ENCODE results near the gene FUT6.
"Not testable (repeated sequence)": the region's sequence is repeated elsewhere in the genome, so short reads cannot be mapped to it uniquely, and the experiment has no call there.

FUT6 gene

GRCh38 chr19:5786593-5787408 lies 52.7 kb downstream of the FUT6 start:
- no peak for TF ChIP-seq CTCF (IDR thresholded peaks at IDR 0.05; ENCODE audit: low read depth, low read length, missing control alignments)
- no peak overlapping the region for H3K4me3 ChIP-seq (replicated peaks; ENCODE audit: low read depth, low read length)
- DNase-seq (ENCODE audit: extremely low read depth, low read depth): no peak

- no peak for TF ChIP-seq CTCF (IDR thresholded peaks at IDR 0.05; ENCODE audit: low read depth, low read length, missing control alignments)
- no peak overlapping the region for H3K4me3 ChIP-seq (replicated peaks; ENCODE audit: low read depth, low read length)
- no peak for DNase-seq (ENCODE audit: extremely low read depth, low read depth)
Observed at GRCh38 chr19:5785423-5785822, 54.1 kb downstream of the FUT6 start.

- no peak for DNase-seq (ENCODE audit: extremely low read depth, low read depth)
- no peak within 1 kb of the TSS for H3K4me3 ChIP-seq (replicated peaks; ENCODE audit: low read depth, low read length)
- TF ChIP-seq CTCF (IDR thresholded peaks at IDR 0.05; ENCODE audit: low read depth, low read length, missing control alignments): no peak
Observed at GRCh38 chr19:5784581-5785147, 54.8 kb downstream of the FUT6 start, which contains the start of gene PRR22. TSS of gene PRR22 (minus strand) at chr19:5784746. CDS start at chr19:5784660, 86 bp downstream.

GRCh38 chr19:5782945-5783919 lies 56.3 kb downstream of the FUT6 start:
- no peak for TF ChIP-seq CTCF (IDR thresholded peaks at IDR 0.05; ENCODE audit: low read depth, low read length, missing control alignments)
- no peak for DNase-seq (ENCODE audit: extremely low read depth, low read depth)
- H3K4me3 ChIP-seq (replicated peaks; ENCODE audit: low read depth, low read length): no peak overlapping the region

- DNase-seq (ENCODE audit: extremely low read depth, low read depth): no peak
- no peak for TF ChIP-seq CTCF (IDR thresholded peaks at IDR 0.05; ENCODE audit: low read depth, low read length, missing control alignments)
- no peak overlapping the region for H3K4me3 ChIP-seq (replicated peaks; ENCODE audit: low read depth, low read length)
Observed at GRCh38 chr19:5782322-5782721, 57.2 kb downstream of the FUT6 start.

GRCh38 chr19:5780916-5781315 lies 58.6 kb downstream of the FUT6 start:
- DNase-seq (ENCODE audit: extremely low read depth, low read depth); H3K4me3 ChIP-seq (replicated peaks; ENCODE audit: low read depth, low read length): not testable (repeated sequence)

All from HFF-Myc (cell line).